DMS79 (cell line): ENCODE data around the gene INTS7.
"Not testable (repeated sequence)": the region's sequence is repeated elsewhere in the genome, so short reads cannot be mapped to it uniquely, and the experiment has no call there.

Experiments
- DNase-seq: peaks from one replicate; lab custom pipeline; 2025; lab: John Stamatoyannopoulos, UW

INTS7 gene

DNA sequence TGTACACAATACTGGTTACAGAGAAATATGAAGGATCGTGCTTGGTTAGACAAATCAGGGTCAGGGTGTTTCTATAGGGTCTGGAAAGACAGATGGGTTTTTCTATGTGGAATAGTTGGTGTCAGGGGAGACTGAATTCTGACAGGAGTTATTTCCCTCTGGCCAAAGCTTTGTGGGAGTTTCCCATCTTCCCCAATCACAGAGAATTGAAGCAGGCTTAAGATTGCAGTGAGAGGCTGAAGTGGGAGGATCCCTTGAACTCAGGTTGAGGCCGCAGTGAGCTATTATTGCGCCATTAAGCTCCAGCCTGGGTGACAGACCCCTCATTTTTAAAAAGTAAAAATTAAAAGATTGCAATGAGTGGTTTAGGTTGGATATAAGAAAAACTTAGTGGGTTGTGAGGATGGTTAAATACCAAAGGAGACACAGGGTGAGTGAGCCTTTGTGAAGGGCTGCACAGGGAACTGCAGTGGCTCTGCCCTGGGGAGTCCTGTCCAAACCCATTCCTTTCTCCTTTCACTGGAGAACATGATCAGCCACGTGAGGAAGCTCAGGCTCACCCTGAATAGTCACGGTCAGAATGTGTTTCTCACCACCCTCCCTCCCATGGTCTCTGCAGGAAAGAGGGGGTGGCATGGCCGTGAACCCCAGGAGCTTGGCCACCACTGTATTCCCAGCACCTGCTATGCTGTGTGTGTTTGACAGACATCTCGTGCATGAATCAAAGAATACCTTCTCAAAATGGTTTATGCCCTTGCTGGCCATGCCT lies 101.2 kb downstream of the INTS7 start:
- DNase-seq = no peak

DNA sequence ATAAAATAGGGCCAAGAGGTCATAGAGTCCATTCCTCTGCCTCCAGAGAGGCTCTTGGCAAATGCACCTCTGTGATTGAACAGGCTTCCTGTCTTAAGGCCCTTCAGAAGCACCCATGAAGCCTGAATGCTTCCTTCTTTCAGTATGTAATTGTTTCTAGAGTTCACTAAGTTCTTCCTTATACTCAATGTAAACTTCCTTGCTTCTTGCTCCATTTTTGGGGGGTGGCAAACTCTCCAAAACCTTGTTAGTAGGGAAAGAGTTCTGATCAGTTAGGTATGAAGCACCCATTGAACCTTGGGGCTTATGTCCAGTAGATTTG lies 102.5 kb downstream of the INTS7 start:
- no peak for DNase-seq

DNA sequence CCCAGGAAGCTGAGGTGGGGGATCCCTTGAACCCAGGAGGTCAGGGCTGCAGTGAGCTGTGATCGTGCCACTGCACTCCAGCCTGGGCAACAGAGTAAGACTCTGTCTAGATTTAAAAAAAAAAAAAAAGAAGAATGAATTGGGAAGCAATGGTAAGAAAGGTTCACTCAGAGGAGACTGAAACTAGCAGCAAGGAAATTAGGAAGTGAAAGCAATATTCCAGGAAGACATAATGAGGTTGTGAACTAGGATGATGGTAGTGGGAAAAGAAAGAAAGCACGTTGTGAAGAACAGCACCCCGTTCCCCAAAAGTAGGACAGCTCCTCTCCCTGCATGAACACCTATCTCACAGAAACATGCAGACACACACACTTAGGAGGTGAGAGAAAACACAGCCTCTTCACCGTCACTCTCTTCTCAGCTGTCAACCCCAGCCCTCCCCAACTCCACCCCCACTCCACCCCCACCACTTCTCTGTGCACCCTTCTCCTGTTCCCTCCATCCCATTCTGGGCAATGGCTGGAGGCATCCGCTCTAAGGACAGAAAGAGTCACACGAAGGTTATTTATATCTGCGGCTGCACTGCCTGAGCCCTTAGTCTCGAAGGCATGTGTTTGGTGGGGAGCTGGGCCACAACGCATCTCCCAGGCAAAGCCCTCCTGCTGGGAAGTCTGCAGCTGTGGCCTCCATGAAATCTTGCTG lies 103.0 kb downstream of the INTS7 start:
- DNase-seq = no peak

DNA sequence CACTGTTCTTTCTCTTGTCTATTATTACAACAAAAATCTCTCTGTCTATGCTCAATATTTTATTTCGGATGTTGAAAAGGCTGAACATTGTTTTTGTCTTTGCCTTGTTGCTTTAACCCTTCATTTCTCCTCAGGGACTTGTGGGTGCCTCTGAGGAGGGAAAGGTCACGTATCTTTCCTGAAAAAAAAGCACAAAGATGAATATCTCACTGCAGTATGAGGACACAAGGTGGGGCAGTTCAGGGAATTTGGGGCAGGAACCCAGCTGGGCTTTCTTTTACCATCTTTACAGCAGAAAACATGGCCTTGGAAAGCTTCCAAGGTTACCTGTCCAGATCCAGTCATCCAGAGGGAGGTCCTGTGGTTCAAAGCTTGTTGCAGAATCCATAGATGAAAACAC lies 105.7 kb downstream of the INTS7 start:
- DNase-seq = no peak

DNA sequence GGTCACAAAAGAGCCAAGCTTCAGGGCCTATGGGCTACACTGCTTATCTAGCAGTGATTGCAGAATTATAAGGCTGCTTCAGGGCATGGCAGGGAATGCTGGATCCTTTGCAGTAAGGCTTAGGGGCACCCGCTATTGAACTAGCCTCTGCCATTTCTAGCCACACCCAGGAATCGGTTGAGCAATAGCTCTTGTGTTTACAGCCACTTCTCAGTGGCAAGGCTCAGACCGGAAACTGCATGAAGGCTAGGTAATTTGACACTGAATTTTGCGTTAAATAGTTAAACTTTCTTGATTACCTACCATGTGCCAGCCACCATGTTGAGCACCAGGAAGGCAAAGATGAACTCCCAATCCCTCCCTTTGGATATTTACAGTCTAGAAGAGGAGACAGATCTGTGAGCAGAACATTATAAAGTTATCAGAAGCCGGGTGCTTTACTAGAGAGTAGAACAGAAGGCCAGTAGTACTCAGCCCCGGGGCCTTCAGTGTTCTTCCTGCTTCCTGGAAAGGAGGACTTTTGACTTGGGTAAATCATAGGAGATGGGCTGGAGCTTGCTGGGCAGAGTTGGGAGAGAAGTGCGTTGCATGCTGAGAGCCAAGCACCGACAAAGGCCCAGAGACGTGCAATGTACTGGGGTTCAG lies 106.2 kb downstream of the INTS7 start:
- peak; percentile 59 for DNase-seq

DNA sequence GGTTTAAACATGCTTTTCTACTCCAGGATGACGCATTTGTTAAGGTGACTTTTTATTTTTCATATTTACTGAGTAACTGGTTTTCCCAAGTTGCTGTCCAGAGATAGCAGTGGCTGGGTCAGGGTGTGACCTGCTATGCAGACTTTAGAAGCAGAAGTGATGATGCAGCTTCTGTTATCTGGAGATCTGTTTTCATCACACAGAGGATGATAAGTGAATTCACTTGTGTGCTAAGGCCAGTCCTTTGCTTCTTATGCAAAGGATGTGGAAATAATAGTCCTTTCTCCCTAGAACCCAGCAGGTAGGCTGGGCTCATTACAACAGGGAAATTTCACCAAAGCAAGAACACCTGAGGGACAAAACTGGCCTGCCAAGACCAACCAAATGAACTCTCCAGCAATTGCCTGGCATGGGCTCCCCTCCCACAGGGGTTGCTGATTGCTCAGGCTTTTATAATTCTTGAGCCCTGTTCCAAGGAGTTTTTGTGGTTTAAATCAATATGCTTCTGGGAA lies 107.0 kb downstream of the INTS7 start:
- DNase-seq = no peak

DNA sequence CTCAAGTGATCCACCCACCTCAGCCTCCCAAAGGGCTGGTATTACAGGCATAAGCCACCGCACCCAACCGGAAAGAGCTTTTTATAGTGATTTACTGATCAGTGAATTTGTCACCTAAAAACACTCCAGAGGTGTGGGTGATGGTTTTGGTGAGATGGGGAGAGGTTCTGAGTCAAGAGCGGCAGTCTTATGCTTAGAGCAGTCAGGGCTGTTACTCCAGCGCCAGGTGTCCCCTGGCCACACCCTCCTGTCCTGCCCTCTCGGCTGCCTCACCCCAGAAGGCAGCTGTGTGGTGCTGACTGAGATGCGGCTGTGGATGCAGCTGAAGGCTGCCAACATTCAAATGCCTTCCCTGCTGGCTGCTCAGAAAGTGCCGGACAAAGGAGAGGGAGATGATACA lies 110.3 kb downstream of the INTS7 start:
- peak; percentile 80 for DNase-seq

DNA sequence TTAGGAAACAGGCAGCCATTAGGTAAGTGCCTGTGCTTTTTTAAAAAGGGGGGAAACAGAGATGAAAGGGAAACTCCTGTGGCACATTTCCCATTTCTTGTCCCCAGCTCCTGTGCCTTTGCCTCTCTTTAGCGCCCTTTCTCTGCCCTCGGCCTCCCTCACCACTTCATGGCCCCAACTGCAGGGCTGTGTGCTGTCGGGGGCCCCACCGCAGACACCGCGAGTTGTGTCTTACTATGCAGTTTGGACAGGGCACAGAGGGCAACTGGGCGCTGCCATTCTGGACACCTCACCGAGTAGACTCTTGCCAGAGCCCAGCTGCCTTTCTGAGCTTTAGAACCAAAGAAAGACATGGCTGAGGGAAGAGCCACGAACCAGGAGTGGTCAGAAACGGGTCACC lies 111.1 kb downstream of the INTS7 start:
- DNase-seq = no peak

DNA sequence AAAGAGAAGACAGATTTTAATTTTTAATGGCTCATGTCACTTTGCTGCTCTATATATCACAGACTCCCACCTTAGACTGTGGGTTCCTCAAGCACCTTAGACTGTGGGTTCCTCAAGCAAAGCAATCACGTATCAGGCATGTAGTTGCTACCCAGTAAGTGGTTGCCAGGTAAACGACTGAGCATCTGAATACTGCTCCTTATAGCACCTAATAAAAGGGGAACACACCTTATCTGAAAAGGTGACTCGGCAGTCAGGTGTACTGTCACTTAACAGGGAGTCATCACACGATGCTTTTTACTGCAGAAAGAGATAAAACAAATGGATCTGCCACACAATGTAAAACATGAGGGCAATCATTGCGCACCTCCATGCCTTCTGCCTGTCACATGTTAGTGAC lies 112.3 kb downstream of the INTS7 start:
- DNase-seq = no peak

DNA sequence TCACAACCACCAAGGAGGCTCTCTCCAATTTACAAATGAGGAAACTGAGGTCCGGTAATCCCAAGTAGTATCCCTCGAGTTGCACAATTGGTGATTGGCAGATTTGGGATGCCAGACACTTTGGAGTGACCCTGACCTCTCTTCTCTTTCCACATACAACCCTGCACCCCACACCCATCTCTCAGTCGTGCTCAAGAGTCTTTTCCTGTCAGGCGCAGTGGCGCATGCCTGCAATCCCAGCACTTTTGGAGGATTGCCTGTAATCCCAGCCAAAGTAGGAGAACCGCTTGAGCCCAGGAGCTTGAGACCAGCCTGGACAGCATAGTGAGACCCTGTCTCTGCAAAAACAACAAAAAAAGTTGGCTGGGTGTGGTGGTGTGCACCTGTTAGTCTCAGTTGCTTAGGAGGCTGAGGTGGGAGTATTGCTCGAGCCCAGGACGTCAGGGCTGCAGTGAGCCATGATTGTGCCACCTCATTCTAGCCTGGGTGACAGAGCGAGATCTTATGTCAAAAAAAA lies 113.7 kb downstream of the INTS7 start:
- no peak for DNase-seq

DNA sequence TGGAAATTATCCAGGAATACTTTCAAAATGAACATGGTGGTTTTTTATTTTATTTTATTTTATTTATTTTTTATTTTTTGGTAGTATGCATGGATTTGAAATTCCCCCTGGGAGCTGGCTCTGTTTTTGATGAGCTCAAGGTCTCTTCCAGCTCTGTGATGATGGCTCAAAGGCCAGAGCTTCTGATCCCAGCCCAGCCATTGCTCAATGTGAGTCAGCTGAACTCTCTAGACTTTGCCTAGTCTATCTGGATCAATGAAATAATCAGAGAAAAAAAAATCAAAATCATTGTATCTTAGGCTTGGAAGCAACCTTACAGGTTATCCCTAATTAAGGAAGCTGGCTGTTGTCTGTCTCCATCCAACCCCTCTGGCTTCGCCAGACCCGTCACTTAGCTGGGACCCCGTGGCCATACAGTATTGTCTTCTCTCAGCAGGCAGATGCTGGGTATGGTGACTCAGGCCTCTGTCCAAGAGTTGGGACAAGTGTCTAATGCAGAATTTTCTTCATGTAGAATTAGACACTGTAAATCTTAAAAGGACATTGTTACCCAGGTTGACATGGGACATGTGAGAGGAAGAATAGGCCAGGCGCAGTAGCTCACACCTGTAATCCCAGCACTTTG lies 114.6 kb downstream of the INTS7 start:
- DNase-seq = no peak

DNA sequence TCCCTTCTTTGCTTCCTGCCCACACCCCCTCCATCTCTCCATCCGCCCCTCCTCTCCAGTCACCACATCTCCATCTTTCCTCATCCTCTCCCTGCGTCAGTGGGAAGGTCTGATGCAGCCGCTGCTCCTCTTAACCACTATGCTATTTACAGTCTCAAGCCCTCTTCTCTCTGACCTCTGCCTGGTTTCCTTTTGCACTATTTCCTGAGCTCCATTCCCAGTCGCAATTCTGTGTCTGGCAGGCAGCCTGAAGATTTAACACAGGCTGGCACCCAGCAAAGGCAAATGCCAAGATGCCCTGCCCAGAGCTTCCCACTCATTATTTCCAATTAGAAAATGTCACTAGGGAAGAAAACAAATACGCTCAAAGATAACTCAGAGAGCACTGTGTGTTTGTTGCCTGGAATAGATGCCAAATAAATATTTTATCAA lies 115.2 kb downstream of the INTS7 start:
- DNase-seq = no peak

DNA sequence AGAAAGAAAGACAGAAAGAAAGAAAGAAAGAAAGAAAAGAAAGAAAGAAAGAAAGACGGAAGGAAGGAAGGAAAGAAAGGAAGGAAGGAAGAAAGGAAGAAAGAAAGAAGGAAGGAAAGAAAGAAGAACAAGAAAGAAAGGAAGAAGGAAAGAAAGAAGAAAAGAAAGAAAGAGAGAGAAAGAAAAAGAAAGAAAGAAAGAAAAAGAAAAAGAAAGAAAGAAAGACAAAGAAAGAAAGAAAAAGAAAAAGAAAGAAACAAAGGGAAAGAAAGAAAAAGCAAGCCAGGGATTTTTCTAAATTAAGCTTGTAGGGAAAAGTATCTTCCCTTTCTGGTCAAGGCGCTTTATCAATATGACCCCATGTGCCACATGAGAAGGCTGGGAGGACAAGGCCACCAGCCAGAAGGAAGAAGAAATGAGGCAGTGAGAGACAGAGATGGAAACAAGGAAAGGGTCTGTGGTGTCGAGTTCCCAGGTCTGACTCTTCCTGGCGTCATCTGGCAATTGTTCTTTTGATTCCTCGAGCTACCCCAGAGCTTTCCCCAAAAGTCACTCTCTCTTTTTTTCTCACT lies 116.4 kb downstream of the INTS7 start:
- DNase-seq = no peak

DNA sequence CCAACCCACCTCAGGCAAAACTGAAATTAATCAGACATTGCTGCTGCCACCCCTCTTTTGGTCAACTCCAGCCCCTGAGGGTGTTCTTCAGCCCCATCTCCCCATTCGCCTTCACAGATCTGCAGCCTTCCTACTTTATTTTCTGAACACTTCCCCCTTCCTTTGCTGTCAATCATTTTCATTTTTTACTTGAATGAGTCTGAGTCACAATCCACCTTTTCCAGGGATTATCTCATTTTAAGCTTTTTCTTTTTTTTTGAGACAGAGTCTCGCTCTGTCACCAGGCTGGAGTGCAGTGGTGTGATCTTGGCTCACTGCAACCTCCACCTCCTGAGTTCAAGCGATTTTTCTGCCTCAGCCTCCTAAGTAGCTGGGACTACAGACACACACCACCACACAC lies 118.9 kb downstream of the INTS7 start:
- not testable (repeated sequence) for DNase-seq

DNA sequence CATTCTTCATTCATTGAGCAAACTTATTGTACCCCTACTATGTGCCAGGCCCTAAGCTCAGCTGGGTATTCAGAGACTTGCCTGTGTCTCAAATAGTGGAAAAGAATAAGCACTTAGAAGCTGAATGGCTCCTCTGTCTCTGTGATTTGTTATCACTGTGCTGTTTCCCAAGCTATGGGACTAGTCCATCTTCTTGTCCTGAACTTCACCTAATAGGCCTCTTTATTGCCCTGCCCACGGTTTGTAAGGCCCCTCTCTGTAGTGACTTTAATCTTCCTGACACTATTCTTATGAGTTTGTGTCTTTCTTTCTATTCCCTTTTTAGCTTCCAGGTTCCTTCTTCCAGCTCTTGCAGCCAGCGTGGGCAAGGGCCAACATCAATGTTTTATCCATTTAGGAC lies 119.4 kb downstream of the INTS7 start:
- no peak for DNase-seq

DNA sequence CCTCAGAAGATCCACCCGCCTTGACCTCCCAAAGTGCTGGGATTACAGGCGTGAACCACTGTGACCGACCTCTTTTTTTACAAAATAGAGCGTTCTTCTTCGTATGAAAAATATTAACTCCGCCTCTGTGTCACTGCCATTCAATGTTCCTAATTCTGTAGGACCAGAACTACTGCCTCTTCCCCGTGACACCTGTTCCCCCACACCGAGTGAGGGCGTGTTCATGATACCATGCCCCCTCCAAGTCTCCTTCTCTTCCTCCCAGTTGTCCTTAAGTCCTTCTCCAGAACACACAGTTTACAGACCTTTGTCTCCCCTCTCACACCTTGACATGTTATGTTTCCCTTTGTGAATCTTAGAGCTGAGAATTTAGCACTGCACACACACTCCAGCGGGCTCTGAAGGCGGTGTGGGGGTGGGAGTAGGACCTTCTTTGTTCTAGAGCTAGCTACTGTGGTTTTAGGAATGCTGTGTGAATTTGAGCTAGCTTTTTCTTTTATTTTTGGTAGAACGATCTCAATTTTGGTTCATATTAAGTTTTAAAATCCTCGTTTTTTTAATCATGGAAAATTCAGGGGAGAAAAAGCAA lies 122.4 kb downstream of the INTS7 start:
- no peak for DNase-seq

DNA sequence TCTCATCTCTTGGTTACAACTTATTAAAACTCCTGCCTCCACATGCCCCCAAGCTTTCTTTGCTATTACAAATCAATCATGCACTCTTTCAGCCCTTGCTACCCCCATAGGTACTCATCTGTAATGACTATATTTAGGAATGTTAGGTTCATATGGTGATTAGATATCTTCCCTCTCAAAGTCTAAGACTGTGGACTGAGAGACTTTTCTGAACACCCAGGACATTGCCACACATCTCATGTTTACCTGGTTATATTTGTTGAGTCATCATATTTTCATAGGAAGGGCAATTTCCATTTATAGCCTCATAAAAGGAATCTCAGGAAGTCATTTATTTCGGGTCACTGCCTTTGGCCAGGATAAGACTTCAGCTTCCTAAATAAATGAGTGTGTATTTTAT lies 123.3 kb downstream of the INTS7 start:
- no peak for DNase-seq

DNA sequence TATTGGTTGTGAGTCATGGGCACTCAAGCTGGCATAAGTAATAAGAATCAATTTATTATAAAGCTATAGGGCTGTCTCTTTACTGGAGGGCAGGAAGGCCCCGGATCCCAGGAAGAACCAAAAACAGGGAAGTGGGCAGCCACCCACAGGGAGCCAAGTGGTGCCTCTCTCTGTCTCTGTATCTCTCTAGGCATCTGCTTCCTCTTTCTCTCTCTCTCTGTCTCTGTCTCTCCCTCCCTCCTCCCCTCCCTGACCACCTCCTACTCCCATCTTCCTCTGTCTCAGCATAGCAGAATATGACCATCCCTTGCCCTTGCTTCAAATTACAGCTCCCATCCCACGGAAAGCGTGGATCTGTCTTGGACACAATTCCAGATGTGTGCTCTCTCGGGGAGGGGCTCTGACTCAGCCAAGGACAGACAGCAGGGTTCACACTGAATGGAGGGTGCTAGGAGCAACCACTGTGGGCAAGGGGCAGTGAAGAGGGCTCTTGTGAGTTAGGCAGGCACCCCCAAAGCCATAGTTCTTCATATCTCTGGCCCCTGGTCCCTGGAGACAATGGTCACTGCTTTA lies 124.4 kb downstream of the INTS7 start:
- DNase-seq = no peak

DNA sequence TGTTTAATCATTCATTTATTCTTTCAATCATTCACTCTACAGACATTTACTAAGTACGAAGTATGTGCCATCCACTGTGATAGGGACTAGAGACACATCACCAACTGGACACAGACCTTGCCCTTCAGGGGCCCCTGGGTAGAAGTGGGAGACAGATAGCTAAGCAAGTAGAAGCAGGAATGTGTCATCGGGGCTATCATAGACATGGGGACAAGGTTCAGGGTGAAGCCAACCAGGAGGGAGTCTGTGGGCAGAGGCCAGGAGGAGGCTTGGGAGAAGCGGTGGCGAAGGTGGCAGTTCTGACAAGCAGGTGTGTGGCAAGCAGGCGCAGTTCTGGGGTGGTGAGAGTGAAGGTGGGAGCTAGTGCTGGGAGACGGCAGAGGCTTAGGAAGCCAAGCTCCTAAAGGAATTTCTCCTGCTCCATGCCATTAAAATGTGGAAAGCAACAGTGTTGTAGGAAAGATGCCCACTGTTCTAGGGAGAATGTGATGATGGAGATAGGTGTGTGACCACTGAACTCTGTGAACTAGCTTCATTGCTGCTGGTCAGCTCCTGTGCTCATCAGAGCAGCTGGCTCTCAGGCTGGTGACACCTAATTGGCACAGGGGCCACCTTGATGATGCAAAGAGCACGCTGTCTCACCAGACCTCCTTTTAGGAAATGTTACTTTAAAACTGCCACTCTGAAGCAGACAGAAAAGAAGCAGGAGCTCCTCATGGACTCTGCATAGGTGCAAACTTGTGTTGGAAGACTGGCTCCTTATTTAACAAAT lies 125.1 kb downstream of the INTS7 start:
- DNase-seq = no peak

DNA sequence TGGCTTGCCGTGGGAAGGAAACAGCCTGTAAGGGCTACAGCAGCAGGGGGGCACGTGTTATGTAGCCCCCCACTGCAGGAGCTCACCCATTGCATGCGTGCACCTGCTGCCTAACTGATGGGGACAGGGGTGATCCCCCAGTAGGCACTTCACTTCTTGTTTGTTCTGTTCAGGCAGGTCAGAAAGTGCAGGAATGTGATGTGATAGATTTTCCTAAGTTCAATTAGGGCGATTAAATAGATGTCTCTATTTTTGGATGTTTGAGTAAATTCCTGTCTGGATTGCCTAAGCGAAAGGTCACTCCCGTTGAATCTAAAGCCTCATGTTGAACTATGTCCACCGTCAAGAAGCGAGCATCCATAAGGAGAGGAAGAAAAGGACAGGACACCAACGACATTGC lies 126.0 kb downstream of the INTS7 start:
- no peak for DNase-seq

DNA sequence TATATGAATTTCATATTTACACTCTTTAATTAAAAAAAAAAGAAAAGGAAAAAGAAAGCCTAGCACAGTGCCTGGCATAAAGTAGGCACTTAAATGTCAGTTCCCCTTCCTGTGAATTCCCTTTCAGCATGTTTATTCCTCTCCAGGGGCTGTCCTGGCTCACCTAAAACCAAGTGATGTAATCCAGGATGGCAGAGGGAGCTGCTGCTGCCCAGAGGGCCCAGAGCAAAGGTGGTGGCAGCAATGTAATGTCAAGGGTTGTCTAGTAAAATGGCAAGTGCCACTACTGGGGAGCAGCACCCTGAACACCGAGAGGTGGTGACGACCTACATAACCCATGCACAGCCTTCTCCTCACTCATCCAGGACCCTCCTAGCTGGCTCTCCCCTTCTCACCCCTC lies 126.4 kb downstream of the INTS7 start:
- no peak for DNase-seq
